Endodermal cell (in vitro differentiated cells): ENCODE data around the gene APBA2. TPM values are rescaled to one million over a fixed set of nuclear protein-coding genes. Genes with fewer than 3 reads are reported as not detected.

Experiments used
- DNase-seq: peaks from one replicate; pipeline ENCODE4 v3.0.0-alpha.2; 2017
- H3K27ac ChIP-seq: 2 replicates; pipeline ENCODE4 v1.5.1; 2013; ENCODE audit warnings: mild to moderate bottlenecking, low read depth, low read length, moderate library complexity
- H3K27me3 ChIP-seq: 2 replicates; pipeline ENCODE4 v1.6.1; 2013; ENCODE audit warnings: mild to moderate bottlenecking, low read length, moderate library complexity; ENCODE audit not compliant: insufficient read depth, control insufficient read depth, poor library complexity, severe bottlenecking
- H3K36me3 ChIP-seq: 2 replicates; pipeline ENCODE4 v1.7.0; 2013; ENCODE audit warnings: mild to moderate bottlenecking, low read length, moderate library complexity; ENCODE audit not compliant: control insufficient read depth, insufficient read depth
- H3K4me1 ChIP-seq: one replicate; pipeline ENCODE4 v1.7.0; 2013; ENCODE audit warnings: low read length; ENCODE audit not compliant: control insufficient read depth, insufficient read depth
- H3K4me3 ChIP-seq: 2 replicates; pipeline ENCODE4 v1.5.1; 2013; ENCODE audit warnings: mild to moderate bottlenecking, low read length, moderate library complexity
- H3K9ac ChIP-seq: 2 replicates; pipeline ENCODE4 v1.6.1; 2013; ENCODE audit warnings: mild to moderate bottlenecking, low read length, moderate library complexity; ENCODE audit not compliant: poor library complexity, severe bottlenecking; ENCODE audit errors: extremely low read depth
- H3K9me3 ChIP-seq: 2 replicates; pipeline ENCODE4 v1.6.1; 2013; ENCODE audit warnings: mild to moderate bottlenecking, low read length, moderate library complexity; ENCODE audit not compliant: control insufficient read depth
- H3K27ac Mint-ChIP-seq: 2 replicates; pipeline ENCODE4 v1.8.0; 2020; ENCODE audit warnings: mixed read lengths
- H3K27me3 Mint-ChIP-seq: 2 replicates; pipeline ENCODE4 v1.8.0; 2021; ENCODE audit warnings: mild to moderate bottlenecking, mixed read lengths; ENCODE audit not compliant: insufficient read depth
- H3K36me3 Mint-ChIP-seq: 2 replicates; pipeline ENCODE4 v1.8.0; 2020; ENCODE audit warnings: low read depth, mixed read lengths
- H3K4me1 Mint-ChIP-seq: 2 replicates; pipeline ENCODE4 v1.8.0; 2020; ENCODE audit warnings: mixed read lengths
- H3K4me3 Mint-ChIP-seq: 2 replicates; pipeline ENCODE4 v1.8.0; 2020; ENCODE audit warnings: mild to moderate bottlenecking, moderate library complexity, mixed read lengths
- H3K9me3 Mint-ChIP-seq: 2 replicates; pipeline ENCODE4 v1.8.0; 2020; ENCODE audit warnings: mild to moderate bottlenecking, mixed read lengths
- CTCF ChIP-seq: fragments of 200-600 bp; sonication (generic); conservative IDR thresholded peaks from 2 replicates; pipeline ENCODE4 v1.5.0; 2021; ENCODE audit warnings: antibody characterized with exemption, mild to moderate bottlenecking
- WGBS, 2 experiments: methylation state at CpG; one replicate each; pipeline versions ENCODE4 v1.1.5 to v1.1.7; 2013; ENCODE audit warnings: missing lambda C conversion rate in 2 of 2, mixed read lengths in 1 of 2; ENCODE audit not compliant: insufficient coverage in 1 of 2, insufficient read length in 1 of 2; 5-methylcytosine and 5-hydroxymethylcytosine counted together
- total RNA-seq, 2 donors: library from RNA; stranded (reverse); fragmentation: NEBNext Ultra II Directional in 1 of 2; extraction: Animal tissue kit (Norgen Biotek cat#: 25700) in 1 of 2; gene quantifications; 2 replicates in 1 of 2; 3 replicates in 1 of 2; pipeline ENCODE4 v1.2.1, GENCODE V29; 2021

Gene APBA2
- total RNA-seq, 2 donors from 2014 or later: 27.1 to 27.3 TPM

- DNase-seq: no peak
- H3K9ac ChIP-seq: no peak overlapping the region
- no peaks in the 10 kb centered on the region for H3K36me3 Mint-ChIP-seq
- H3K27ac ChIP-seq: no peak overlapping the region
- 95 to 100% methylated on average over 1 to 3 of the region's 3 CpGs for WGBS, 2 experiments
- no peaks in the 10 kb centered on the region for H3K4me1 ChIP-seq
- no peaks in the 10 kb centered on the region for H3K9me3 ChIP-seq
- H3K4me3 ChIP-seq: no peak overlapping the region
- H3K36me3 ChIP-seq: no peaks in the 10 kb centered on the region
- no peaks in the 10 kb centered on the region for H3K27me3 ChIP-seq
- H3K9me3 Mint-ChIP-seq: no peaks in the 10 kb centered on the region
- peaks cover 7% of the 10 kb centered on the region for H3K4me1 Mint-ChIP-seq
- H3K27me3 Mint-ChIP-seq: no peaks in the 10 kb centered on the region
- H3K27ac Mint-ChIP-seq: peak overlapping the region; percentile 71
- no peak for TF ChIP-seq CTCF
- H3K4me3 Mint-ChIP-seq: no peak overlapping the region
Measured at GRCh38 chr15:29045717-29046116, 159.9 kb downstream of the APBA2 start.

- 88 to 90% methylated on average over 3 to 4 of the region's 4 CpGs for WGBS, 2 experiments
- Histone ChIP-seq H3K9ac (no peak overlapping the region), H3K4me3 (no peak overlapping the region), H3K4me1 (no peaks in the 10 kb centered on the region), H3K36me3 (no peaks in the 10 kb centered on the region), H3K27ac (peak overlapping the region; percentile 54), H3K27me3 (no peaks in the 10 kb centered on the region), H3K9me3 (no peaks in the 10 kb centered on the region)
- no peak for TF ChIP-seq CTCF
- H3K9me3 Mint-ChIP-seq: no peaks in the 10 kb centered on the region
- no peaks in the 10 kb centered on the region for H3K36me3 Mint-ChIP-seq
- no peak for DNase-seq
- no peaks in the 10 kb centered on the region for H3K27me3 Mint-ChIP-seq
- peaks cover 7% of the 10 kb centered on the region for H3K4me1 Mint-ChIP-seq
- peak overlapping the region; percentile 71 for H3K27ac Mint-ChIP-seq
- no peak overlapping the region for H3K4me3 Mint-ChIP-seq
Measured at GRCh38 chr15:29046281-29046810, 160.6 kb downstream of the APBA2 start.

- Mint-ChIP-seq H3K4me1 (peaks cover 7% of the 10 kb centered on the region), H3K36me3 (no peaks in the 10 kb centered on the region), H3K9me3 (peaks cover 1% of the 10 kb centered on the region), H3K27ac (no peak overlapping the region), H3K27me3 (no peaks in the 10 kb centered on the region), H3K4me3 (no peak overlapping the region)
- no peak for TF ChIP-seq CTCF
- DNase-seq: no peak
- no peaks in the 10 kb centered on the region for H3K9me3 ChIP-seq
- no peak overlapping the region for H3K9ac ChIP-seq
- no peaks in the 10 kb centered on the region for H3K4me1 ChIP-seq
- H3K4me3 ChIP-seq: no peak overlapping the region
- WGBS, 2 experiments: 92 to 98% methylated on average over 5 of the region's 5 CpGs
- H3K36me3 ChIP-seq: no peaks in the 10 kb centered on the region
- H3K27ac ChIP-seq: peak overlapping the region; percentile 54
- no peaks in the 10 kb centered on the region for H3K27me3 ChIP-seq
Measured at GRCh38 chr15:29046977-29047376, 161.2 kb downstream of the APBA2 start.
